CD14-positive monocyte (primary cell): ENCODE data around the gene BHLHE41. TPM values are rescaled to one million over a fixed set of nuclear protein-coding genes. Genes with fewer than 3 reads are reported as not detected.

Experiments used
- DNase-seq, 3 donors: peaks; one replicate each; pipeline ENCODE4 v3.0.0-alpha.2; 2011 to 2022
- H2AFZ ChIP-seq: 2 replicates; pipeline ENCODE4 v1.6.0; 2012; ENCODE audit warnings: mild to moderate bottlenecking, low read depth, low read length, inconsistent platforms; ENCODE audit not compliant: insufficient read depth, poor library complexity, severe bottlenecking
- H3K27ac ChIP-seq, 2 donors: 1 replicate in 1 of 2; 2 replicates in 1 of 2; pipeline ENCODE4 v1.5.1; 2012 to 2013; ENCODE audit warnings: low read length in 2 of 2, control low read depth in 1 of 2, inconsistent platforms in 1 of 2, low read depth in 1 of 2, mild to moderate bottlenecking in 1 of 2
- H3K27me3 ChIP-seq, 2 donors: one replicate each; pipeline versions ENCODE4 v1.6.0 to v1.6.1; 2011 to 2013; ENCODE audit warnings: low read length in 2 of 2; ENCODE audit not compliant: control insufficient read depth in 2 of 2, insufficient read depth in 2 of 2
- H3K36me3 ChIP-seq, 2 donors: replicated peaks in 1 of 2; 1 replicate in 1 of 2; 2 replicates in 1 of 2; pipeline versions ENCODE4 v1.5.1 to v1.6.1; 2012 to 2013; ENCODE audit warnings: low read length in 2 of 2, control low read depth in 1 of 2, inconsistent platforms in 1 of 2, mild to moderate bottlenecking in 1 of 2; ENCODE audit not compliant: insufficient read depth in 2 of 2, control insufficient read depth in 1 of 2
- H3K4me1 ChIP-seq, 2 donors: 1 replicate in 1 of 2; 2 replicates in 1 of 2; pipeline versions ENCODE4 v1.5.1 to v1.6.1; 2012 to 2013; ENCODE audit warnings: low read length in 2 of 2, control low read depth in 1 of 2, inconsistent platforms in 1 of 2, mild to moderate bottlenecking in 1 of 2, moderate library complexity in 1 of 2; ENCODE audit not compliant: insufficient read depth in 2 of 2, control insufficient read depth in 1 of 2
- H3K4me2 ChIP-seq: replicated peaks from 2 replicates; pipeline ENCODE3; 2012; ENCODE audit warnings: low read length, moderate library complexity, mild to moderate bottlenecking; ENCODE audit not compliant: poor library complexity, severe bottlenecking; ENCODE audit errors: extremely low read depth
- H3K4me3 ChIP-seq, 3 experiments: fragments of 200-600 bp in 1 of 3; sonication (generic) in 1 of 3; replicated peaks in 1 of 3; 1 replicate in 2 of 3; 2 replicates in 1 of 3; pipeline ENCODE4 v1.5.1; 2011 to 2013; ENCODE audit warnings: low read length in 3 of 3, mild to moderate bottlenecking in 3 of 3, control low read depth in 2 of 3, low read depth in 2 of 3, inconsistent platforms in 1 of 3, moderate library complexity in 1 of 3
- H3K79me2 ChIP-seq: 2 replicates; pipeline ENCODE4 v1.6.0; 2012; ENCODE audit warnings: mild to moderate bottlenecking, control low read depth, inconsistent platforms, low read length, moderate library complexity; ENCODE audit not compliant: insufficient read depth
- H3K9ac ChIP-seq: 2 replicates; pipeline ENCODE4 v1.6.0; 2017; ENCODE audit warnings: low read length, mild to moderate bottlenecking; ENCODE audit not compliant: insufficient read depth, poor library complexity, severe bottlenecking
- H3K9me3 ChIP-seq, 2 donors: replicated peaks in 1 of 2; 1 replicate in 1 of 2; 2 replicates in 1 of 2; pipeline versions ENCODE4 v1.5.1 to v1.6.1; 2012 to 2013; ENCODE audit warnings: low read length in 2 of 2, control low read depth in 1 of 2; ENCODE audit not compliant: control insufficient read depth in 1 of 2, insufficient read depth in 1 of 2
- H4K20me1 ChIP-seq: 2 replicates; pipeline ENCODE4 v1.6.0; 2012; ENCODE audit warnings: mild to moderate bottlenecking, low read length, control low read depth, moderate library complexity; ENCODE audit not compliant: insufficient read depth
- H3K27ac Mint-ChIP-seq, 7 donors: one replicate each; pipeline ENCODE4 v1.8.0; 2020; ENCODE audit warnings: mild to moderate bottlenecking in 7 of 7, mixed read lengths in 7 of 7, moderate library complexity in 6 of 7, inconsistent platforms in 2 of 7
- H3K27me3 Mint-ChIP-seq, 3 donors: one replicate each; pipeline ENCODE4 v1.8.0; 2021 to 2022; ENCODE audit warnings: low read depth in 3 of 3, mild to moderate bottlenecking in 3 of 3, mixed read lengths in 3 of 3, moderate library complexity in 3 of 3, inconsistent platforms in 1 of 3
- H3K36me3 Mint-ChIP-seq, 2 donors: one replicate each; pipeline ENCODE4 v1.8.0; 2020; ENCODE audit warnings: mixed read lengths in 2 of 2, inconsistent platforms in 1 of 2, mild to moderate bottlenecking in 1 of 2
- H3K4me1 Mint-ChIP-seq: one replicate; pipeline ENCODE4 v1.8.0; 2020; ENCODE audit warnings: mild to moderate bottlenecking, mixed read lengths
- H3K4me3 Mint-ChIP-seq, 2 donors: one replicate each; pipeline ENCODE4 v1.8.0; 2020; ENCODE audit warnings: mild to moderate bottlenecking in 2 of 2, mixed read lengths in 2 of 2, moderate library complexity in 1 of 2
- H3K9me3 Mint-ChIP-seq, 7 donors: one replicate each; pipeline ENCODE4 v1.8.0; 2020 to 2022; ENCODE audit warnings: mixed read lengths in 7 of 7, mild to moderate bottlenecking in 6 of 7, moderate library complexity in 6 of 7, inconsistent platforms in 2 of 7
- WGBS: methylation state at CpG from one replicate; pipeline ENCODE4 v1.1.5; 2013; ENCODE audit warnings: missing lambda C conversion rate; ENCODE audit not compliant: insufficient coverage; 5-methylcytosine and 5-hydroxymethylcytosine counted together
- intact Hi-C, 2 donors: fragments of 100-400 bp; cut with micrococcal nuclease; formaldehyde crosslinking; loops; one replicate each; pipeline versions ENCODE4 v1.15.0 to v1.15.1; 2023
- polyA plus RNA-seq, 3 donors: library from polyadenylated mRNA; depleted of rRNA in 1 of 3; unstranded in 2 of 3; stranded (reverse) in 1 of 3; fragments of 300-500 nt in 2 of 3; fragments of >200 nt in 1 of 3; fragmentation: Illumina TruSeq in 2 of 3; gene quantifications; 1 replicate in 2 of 3; 2 replicates in 1 of 3; pipeline ENCODE4 v1.2.3, GENCODE V29; 2012 to 2021
- TF ChIP-seq, protein P1 (sequence below): fragments of 200-600 bp; IDR thresholded peaks from one replicate; pipeline ENCODE4 v1.8.0; 2022; ENCODE audit warnings: antibody characterized with exemption, mild to moderate bottlenecking

BHLHE41 gene
- polyA plus RNA-seq, 3 donors = 0.03 TPM; not detected in 2

DNA sequence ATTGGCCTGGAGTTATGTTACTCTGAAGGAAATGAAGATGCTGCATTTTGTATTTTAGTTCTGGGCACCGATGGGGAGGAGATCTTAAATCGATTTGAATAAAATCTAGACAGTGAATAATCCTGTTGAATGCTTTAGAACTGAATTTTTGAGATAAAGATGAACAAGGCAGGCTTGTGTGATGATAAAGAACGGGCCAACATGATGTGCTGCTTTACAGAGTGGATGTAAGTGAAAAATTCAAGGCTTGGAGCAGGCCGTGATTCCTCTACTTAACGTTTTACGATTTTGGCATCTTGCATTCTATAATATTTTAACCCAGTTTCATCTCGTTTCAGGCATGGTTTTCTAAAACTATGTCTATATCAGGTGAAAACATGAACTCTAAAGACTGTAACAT lies 23.5 kb upstream of the BHLHE41 start:
- H3K9me3 ChIP-seq = no peaks in the 10 kb centered on the region
- Mint-ChIP-seq H3K27me3 (no peaks in the 10 kb centered on the region), H3K9me3 (no peaks in the 10 kb centered on the region), H3K36me3 (no peaks in the 10 kb centered on the region), H3K27ac (no peak overlapping the region), H3K4me1 (no peaks in the 10 kb centered on the region), H3K4me3 (no peak overlapping the region)
- no peak overlapping the region for H3K4me2 ChIP-seq
- WGBS = 96% methylated on average over 2 of the region's 7 CpGs
- no peak for DNase-seq
- H3K36me3 ChIP-seq = no peaks in the 10 kb centered on the region
- peaks cover 0 to 2% of the 10 kb centered on the region in 2 donors for H3K4me1 ChIP-seq
- H3K79me2 ChIP-seq = no peaks in the 10 kb centered on the region
- no peak overlapping the region for H3K27ac ChIP-seq
- no peaks in the 10 kb centered on the region for H3K27me3 ChIP-seq
- TF ChIP-seq, protein P1, sequence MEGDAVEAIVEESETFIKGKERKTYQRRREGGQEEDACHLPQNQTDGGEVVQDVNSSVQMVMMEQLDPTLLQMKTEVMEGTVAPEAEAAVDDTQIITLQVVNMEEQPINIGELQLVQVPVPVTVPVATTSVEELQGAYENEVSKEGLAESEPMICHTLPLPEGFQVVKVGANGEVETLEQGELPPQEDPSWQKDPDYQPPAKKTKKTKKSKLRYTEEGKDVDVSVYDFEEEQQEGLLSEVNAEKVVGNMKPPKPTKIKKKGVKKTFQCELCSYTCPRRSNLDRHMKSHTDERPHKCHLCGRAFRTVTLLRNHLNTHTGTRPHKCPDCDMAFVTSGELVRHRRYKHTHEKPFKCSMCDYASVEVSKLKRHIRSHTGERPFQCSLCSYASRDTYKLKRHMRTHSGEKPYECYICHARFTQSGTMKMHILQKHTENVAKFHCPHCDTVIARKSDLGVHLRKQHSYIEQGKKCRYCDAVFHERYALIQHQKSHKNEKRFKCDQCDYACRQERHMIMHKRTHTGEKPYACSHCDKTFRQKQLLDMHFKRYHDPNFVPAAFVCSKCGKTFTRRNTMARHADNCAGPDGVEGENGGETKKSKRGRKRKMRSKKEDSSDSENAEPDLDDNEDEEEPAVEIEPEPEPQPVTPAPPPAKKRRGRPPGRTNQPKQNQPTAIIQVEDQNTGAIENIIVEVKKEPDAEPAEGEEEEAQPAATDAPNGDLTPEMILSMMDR = no peak
- no peak overlapping the region for H3K4me3 ChIP-seq
- no peaks in the 10 kb centered on the region for H4K20me1 ChIP-seq
- H3K9ac ChIP-seq = no peak overlapping the region
- intact Hi-C loops = no loop called here
- H2AFZ ChIP-seq = no peak overlapping the region

DNA sequence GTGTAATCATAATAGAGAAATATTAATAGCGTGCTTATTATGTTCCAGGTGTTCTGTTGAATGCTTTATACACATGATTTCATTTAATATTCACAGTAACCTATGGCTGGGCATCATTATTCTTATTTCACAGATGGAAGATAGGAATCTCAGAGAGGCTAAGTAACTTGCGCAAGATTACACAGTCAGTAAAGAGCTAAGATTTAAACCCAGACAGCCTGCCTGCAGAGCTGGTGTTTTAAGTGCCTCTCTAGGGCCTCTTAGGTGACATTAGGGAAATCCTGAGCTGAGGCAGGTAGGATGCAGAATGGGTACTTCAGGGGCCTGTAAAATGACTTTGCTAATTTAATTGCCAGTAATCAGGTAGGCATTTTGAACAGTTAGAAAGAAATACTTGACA lies 18.5 kb upstream of the BHLHE41 start:
- intact Hi-C loops = no loop called here
- no peak for DNase-seq
- H3K27me3 Mint-ChIP-seq = no peaks in the 10 kb centered on the region
- Histone ChIP-seq H3K36me3 (no peaks in the 10 kb centered on the region), H3K9ac (no peak overlapping the region), H3K4me3 (no peak overlapping the region), H3K79me2 (no peaks in the 10 kb centered on the region), H3K27me3 (no peaks in the 10 kb centered on the region), H3K9me3 (no peaks in the 10 kb centered on the region), H3K4me2 (no peak overlapping the region), H4K20me1 (no peaks in the 10 kb centered on the region), H3K4me1 (no peaks in the 10 kb centered on the region), H3K27ac (no peak overlapping the region), H2AFZ (no peak overlapping the region)
- no peak overlapping the region for H3K4me3 Mint-ChIP-seq
- H3K36me3 Mint-ChIP-seq = no peaks in the 10 kb centered on the region
- H3K9me3 Mint-ChIP-seq = no peaks in the 10 kb centered on the region
- WGBS = 80% methylated on average over 1 of the region's 2 CpGs
- TF ChIP-seq, protein P1 = no peak
- no peaks in the 10 kb centered on the region for H3K4me1 Mint-ChIP-seq
- H3K27ac Mint-ChIP-seq = no peak overlapping the region
